Progenitor cell of endocrine pancreas (in vitro differentiated cells): ENCODE measurements around the gene WDR88. TPM values are rescaled to one million over a fixed set of nuclear protein-coding genes. Genes with fewer than 3 reads are reported as not detected.
A peak's percentile ranks its signal among the peaks of the same experiment; 100 is the strongest.

ENCODE experiments used
- DNase-seq: peaks from one replicate; pipeline ENCODE4 v3.0.0; 2021; ENCODE audit warnings: low spot score; ENCODE audit not compliant: unreplicated experiment
- H3K27ac Mint-ChIP-seq: 2 replicates; pipeline ENCODE4 v1.8.0; 2021; ENCODE audit warnings: mild to moderate bottlenecking, moderate library complexity, mixed read lengths
- H3K27me3 Mint-ChIP-seq: 2 replicates; pipeline ENCODE4 v1.8.0; 2021; ENCODE audit warnings: mixed read lengths
- H3K36me3 Mint-ChIP-seq: 2 replicates; pipeline ENCODE4 v1.8.0; 2022; ENCODE audit warnings: mixed read lengths; ENCODE audit not compliant: insufficient read depth
- H3K4me1 Mint-ChIP-seq: 2 replicates; pipeline ENCODE4 v1.8.0; 2021; ENCODE audit warnings: low read depth, mixed read lengths
- H3K4me3 Mint-ChIP-seq: 2 replicates; pipeline ENCODE4 v1.8.0; 2021; ENCODE audit warnings: low read depth, mild to moderate bottlenecking, moderate library complexity, mixed read lengths
- H3K9me3 Mint-ChIP-seq: 2 replicates; pipeline ENCODE4 v1.8.0; 2021; ENCODE audit warnings: low read depth, mixed read lengths
- CTCF ChIP-seq: fragments of 200-600 bp; sonication (generic); IDR thresholded peaks from one replicate; pipeline ENCODE4 v1.5.0; 2021; ENCODE audit warnings: antibody characterized with exemption, mild to moderate bottlenecking; ENCODE audit not compliant: unreplicated experiment
- total RNA-seq: library from RNA; stranded (reverse); gene quantifications from 2 replicates; pipeline ENCODE4 v1.2.1, GENCODE V29; 2021

WDR88 gene
- total RNA-seq, 1 donor from 2014 or later, result not detected

GRCh38 chr19:33193269-33193864 is 61.5 kb downstream of the WDR88 start:
- Mint-ChIP-seq H3K4me3 (peak overlapping the region; percentile 69), H3K4me1 (no peaks in the 10 kb centered on the region), H3K27ac (peak overlapping the region; percentile 31), H3K36me3 (peaks cover 3% of the 10 kb centered on the region), H3K27me3 (peaks cover 38% of the 10 kb centered on the region), H3K9me3 (no peaks in the 10 kb centered on the region)
- no peak for DNase-seq
- TF ChIP-seq CTCF, result no peak

- H3K4me3 Mint-ChIP-seq, result peak within 1 kb of the TSS; percentile 85
- no peaks in the 10 kb centered on the region for H3K9me3 Mint-ChIP-seq
- H3K27me3 Mint-ChIP-seq, result peaks cover 38% of the 10 kb centered on the region
- no peak for TF ChIP-seq CTCF
- H3K4me1 Mint-ChIP-seq, result no peaks in the 10 kb centered on the region
- peak; percentile 43 for DNase-seq
- H3K27ac Mint-ChIP-seq, result peak within 1 kb of the TSS; percentile 93
- H3K36me3 Mint-ChIP-seq, result peaks cover 3% of the 10 kb centered on the region
Measured at GRCh38 chr19:33193865-33194362, 62.0 kb downstream of the WDR88 start, which contains the start of gene LRP3. Gene LRP3 (plus strand): TSS chr19:33194330. CDS start chr19:33194786, 456 bp downstream.

GRCh38 chr19:33194532-33194885 is 62.6 kb downstream of the WDR88 start:
- TF ChIP-seq CTCF, result no peak
- Mint-ChIP-seq H3K4me1 (no peaks in the 10 kb centered on the region), H3K4me3 (no peak overlapping the region), H3K9me3 (no peaks in the 10 kb centered on the region), H3K27me3 (peaks cover 34% of the 10 kb centered on the region), H3K36me3 (peaks cover 5% of the 10 kb centered on the region), H3K27ac (no peak overlapping the region)
- no peak for DNase-seq

GRCh38 chr19:33194886-33195644 is 63.2 kb downstream of the WDR88 start:
- no peak for TF ChIP-seq CTCF
- Mint-ChIP-seq H3K36me3 (peaks cover 5% of the 10 kb centered on the region), H3K27me3 (peaks cover 30% of the 10 kb centered on the region), H3K4me1 (no peaks in the 10 kb centered on the region), H3K9me3 (no peaks in the 10 kb centered on the region), H3K4me3 (peak overlapping the region; percentile 85), H3K27ac (peak overlapping the region; percentile 93)
- no peak for DNase-seq

- peak overlapping the region; percentile 85 for H3K4me3 Mint-ChIP-seq
- no peak overlapping the region for H3K27ac Mint-ChIP-seq
- no peaks in the 10 kb centered on the region for H3K9me3 Mint-ChIP-seq
- peaks cover 23% of the 10 kb centered on the region for H3K27me3 Mint-ChIP-seq
- DNase-seq, result no peak
- no peak for TF ChIP-seq CTCF
- no peaks in the 10 kb centered on the region for H3K4me1 Mint-ChIP-seq
- H3K36me3 Mint-ChIP-seq, result peaks cover 5% of the 10 kb centered on the region
Measured at GRCh38 chr19:33195645-33196347, 63.9 kb downstream of the WDR88 start.
